WTC11 (cell line): ENCODE data around the gene ZNF782. TPM values are rescaled to one million over a fixed set of nuclear protein-coding genes. Genes with fewer than 3 reads are reported as not detected.

ENCODE experiments used
- ATAC-seq: fragments of 200-7000 bp; cut with Tn5 transposase; 2 replicates; pipeline ENCODE4 v1.10.0; 2021; ENCODE audit warnings: mild to moderate bottlenecking, moderate library complexity
- CTCF ChIA-PET: fragments of 300-600 bp; sonication (Branson Sonifier 250); formaldehyde crosslinking; loops from one replicate; lab custom pipeline; 2021; ENCODE audit warnings: antibody characterized with exemption; lab: Charles Lee
- POLR2A ChIA-PET: fragments of 350-600 bp; sonication (Branson Sonifier 250); formaldehyde crosslinking; loops from one replicate; lab custom pipeline; 2021; ENCODE audit warnings: antibody characterized with exemption; lab: Charles Lee
- DNase-seq: peaks from one replicate; pipeline ENCODE4 v3.0.0; 2021; ENCODE audit warnings: low spot score
- H3K27ac Mint-ChIP-seq: 2 replicates; pipeline ENCODE4 v1.8.0; 2021; ENCODE audit warnings: mixed read lengths
- H3K27me3 Mint-ChIP-seq: 2 replicates; pipeline ENCODE4 v1.8.0; 2021; ENCODE audit warnings: low read depth, mild to moderate bottlenecking, moderate library complexity, mixed read lengths
- H3K36me3 Mint-ChIP-seq: 2 replicates; pipeline ENCODE4 v1.8.0; 2021; ENCODE audit warnings: mixed read lengths
- H3K4me1 Mint-ChIP-seq: 2 replicates; pipeline ENCODE4 v1.8.0; 2022; ENCODE audit warnings: mixed read lengths
- H3K4me3 Mint-ChIP-seq: 2 replicates; pipeline ENCODE4 v1.8.0; 2021; ENCODE audit warnings: mild to moderate bottlenecking, moderate library complexity, mixed read lengths
- H3K9me3 Mint-ChIP-seq: 2 replicates; pipeline ENCODE4 v1.8.0; 2021; ENCODE audit warnings: mixed read lengths
- AFF4 ChIP-seq: sonication (generic); formaldehyde crosslinking; IDR thresholded peaks from 2 replicates; pipeline ENCODE4 v1.8.1; 2023; ENCODE audit warnings: mild to moderate bottlenecking, missing genetic modification reagents, borderline replicate concordance
- ATF1 ChIP-seq: sonication (generic); formaldehyde crosslinking; IDR thresholded peaks from 2 replicates; pipeline ENCODE4 v1.8.1; 2023; ENCODE audit warnings: mild to moderate bottlenecking, moderate library complexity, missing genetic modification reagents
- CREB1 ChIP-seq: sonication (generic); formaldehyde crosslinking; IDR thresholded peaks from 2 replicates; pipeline ENCODE4 v1.8.0; 2023; ENCODE audit warnings: mild to moderate bottlenecking, missing genetic modification reagents
- CTCF ChIP-seq: fragments of 200-600 bp; IDR thresholded peaks from 2 replicates; pipeline ENCODE4 v1.8.0; 2022; ENCODE audit warnings: antibody characterized with exemption
- ELF4 ChIP-seq: sonication (generic); formaldehyde crosslinking; IDR thresholded peaks from 2 replicates; pipeline ENCODE4 v1.8.1; 2022; ENCODE audit warnings: low read depth, mild to moderate bottlenecking, moderate library complexity, missing genetic modification reagents
- ESRRA ChIP-seq: sonication (generic); formaldehyde crosslinking; IDR thresholded peaks from 2 replicates; pipeline ENCODE4 v1.8.1; 2022; ENCODE audit warnings: mild to moderate bottlenecking, missing genetic modification reagents, borderline replicate concordance
- IRF1 ChIP-seq: sonication (generic); formaldehyde crosslinking; IDR thresholded peaks from 2 replicates; pipeline ENCODE4 v1.8.0; 2023; ENCODE audit warnings: missing genetic modification reagents
- JAZF1 ChIP-seq: fragments of 250-450 bp; sonication (Bioruptor Pico); IDR thresholded peaks from 2 replicates; pipeline ENCODE4 v1.9.0; 2021; ENCODE audit warnings: moderate library complexity, mild to moderate bottlenecking, inconsistent platforms
- MAX ChIP-seq: sonication (generic); formaldehyde crosslinking; IDR thresholded peaks from 2 replicates; pipeline ENCODE4 v1.8.0; 2022; ENCODE audit warnings: mild to moderate bottlenecking, missing genetic modification reagents
- MXD4 ChIP-seq: fragments of 250-450 bp; sonication (Bioruptor Pico); IDR thresholded peaks from 2 replicates; pipeline ENCODE4 v1.8.0; 2021; ENCODE audit warnings: mild to moderate bottlenecking, moderate library complexity, borderline replicate concordance
- NFATC4 ChIP-seq: fragments of 250-450 bp; sonication (Bioruptor Pico); IDR thresholded peaks from 2 replicates; pipeline ENCODE4 v1.9.0; 2021; ENCODE audit warnings: mild to moderate bottlenecking
- NR3C1 ChIP-seq: sonication (generic); formaldehyde crosslinking; conservative IDR thresholded peaks from 2 replicates; pipeline ENCODE4 v1.8.1; 2023; ENCODE audit warnings: low read depth, mild to moderate bottlenecking, missing genetic modification reagents
- OVOL2 ChIP-seq: fragments of 250-450 bp; sonication (Bioruptor Pico); IDR thresholded peaks from 2 replicates; pipeline ENCODE4 v1.9.0; 2021; ENCODE audit warnings: mild to moderate bottlenecking, borderline replicate concordance
- PRDM15 ChIP-seq: sonication (generic); formaldehyde crosslinking; IDR thresholded peaks from 2 replicates; pipeline ENCODE4 v1.8.0; 2022; ENCODE audit warnings: missing genetic modification reagents
- SMAD3 ChIP-seq: sonication (generic); formaldehyde crosslinking; IDR thresholded peaks from 2 replicates; pipeline ENCODE4 v1.8.0; 2022; ENCODE audit warnings: missing genetic modification reagents, mild to moderate bottlenecking, borderline replicate concordance
- ZBTB21 ChIP-seq: sonication (generic); formaldehyde crosslinking; IDR thresholded peaks from 2 replicates; pipeline ENCODE4 v1.8.1; 2023; ENCODE audit warnings: mild to moderate bottlenecking, missing genetic modification reagents, borderline replicate concordance
- ZMAT4 ChIP-seq: fragments of 250-450 bp; sonication (Bioruptor Pico); IDR thresholded peaks from 2 replicates; pipeline ENCODE4 v1.9.0; 2021; ENCODE audit warnings: mild to moderate bottlenecking
- ZNF219 ChIP-seq: sonication (generic); formaldehyde crosslinking; IDR thresholded peaks from 2 replicates; pipeline ENCODE4 v1.8.0; 2023; ENCODE audit warnings: missing genetic modification reagents, mild to moderate bottlenecking, borderline replicate concordance
- ZNF281 ChIP-seq: sonication (generic); formaldehyde crosslinking; IDR thresholded peaks from 2 replicates; pipeline ENCODE4 v1.8.0; 2023; ENCODE audit warnings: mild to moderate bottlenecking, missing genetic modification reagents
- ZNF416 ChIP-seq: fragments of 250-450 bp; sonication (Bioruptor Pico); IDR thresholded peaks from 2 replicates; pipeline ENCODE4 v1.9.0; 2021; ENCODE audit warnings: mild to moderate bottlenecking, inconsistent platforms
- total RNA-seq: library from RNA; stranded (reverse); gene quantifications from 3 replicates; pipeline ENCODE4 v1.2.3, GENCODE V29; 2021

Gene ZNF782
- total RNA-seq, 1 experiment from 2014 or later: 6.2 TPM

- DNase-seq: no peak
- no peaks in the 10 kb centered on the region for H3K27me3 Mint-ChIP-seq
- peaks cover 7% of the 10 kb centered on the region; the same call in 1 of the 2 replicates for H3K4me1 Mint-ChIP-seq
- POLR2A ChIA-PET: no interaction called here
- H3K36me3 Mint-ChIP-seq: peaks cover 26% of the 10 kb centered on the region
- TF ChIP-seq MXD4 (CRISPR knock-in tag) (no peak), IRF1 (no peak), ZBTB21 (CRISPR knock-in tag) (no peak), NR3C1 (CRISPR knock-in tag) (no peak), NFATC4 (CRISPR knock-in tag) (no peak), ATF1 (no peak)
- TF ChIP-seq, all 79 proteins: peak for 0
- Mint-ChIP-seq H3K4me3 (no peak overlapping the region), H3K27ac (no peak overlapping the region), H3K9me3 (peaks cover 19% of the 10 kb centered on the region)
- CTCF ChIA-PET: no interaction called here
- no peak for ATAC-seq
Observed at GRCh38 chr9:96844040-96844439, 10.3 kb downstream of the ZNF782 start.

- Mint-ChIP-seq H3K4me1 (no peaks in the 10 kb centered on the region), H3K4me3 (no peak overlapping the region), H3K27me3 (peaks cover 9% of the 10 kb centered on the region; the same call in 1 of the 2 replicates), H3K9me3 (peaks cover 83% of the 10 kb centered on the region), H3K27ac (no peak overlapping the region), H3K36me3 (peaks cover 87% of the 10 kb centered on the region)
- ChIA-PET POLR2A (no interaction called here), CTCF (no interaction called here)
- no peak for DNase-seq
- TF ChIP-seq SMAD3 (CRISPR knock-in tag): no peak
- no peak for TF ChIP-seq ELF4 (CRISPR knock-in tag)
- TF ChIP-seq ZNF416 (CRISPR knock-in tag): no peak
- TF ChIP-seq ZNF219: no peak
- no peak for TF ChIP-seq JAZF1 (CRISPR knock-in tag)
- no peak for TF ChIP-seq MAX
- no peak for TF ChIP-seq ESRRA (CRISPR knock-in tag)
- no peak for TF ChIP-seq AFF4 (CRISPR knock-in tag)
- no peak for TF ChIP-seq ZMAT4
- no peak for TF ChIP-seq CTCF
- no peak for TF ChIP-seq CREB1 (CRISPR knock-in tag)
- TF ChIP-seq, all 79 proteins: peak for 0
- no peak for ATAC-seq
Observed at GRCh38 chr9:96818533-96818932, 35.8 kb downstream of the ZNF782 start.

GRCh38 chr9:96817973-96818372 is 36.3 kb downstream of the ZNF782 start:
- no peak for DNase-seq
- ChIA-PET POLR2A (no interaction called here), CTCF (no interaction called here)
- no peak overlapping the region for H3K4me3 Mint-ChIP-seq
- no peaks in the 10 kb centered on the region for H3K4me1 Mint-ChIP-seq
- H3K27me3 Mint-ChIP-seq: peaks cover 9% of the 10 kb centered on the region; the same call in 1 of the 2 replicates
- no peak overlapping the region for H3K27ac Mint-ChIP-seq
- H3K36me3 Mint-ChIP-seq: peaks cover 82% of the 10 kb centered on the region
- H3K9me3 Mint-ChIP-seq: peaks cover 87% of the 10 kb centered on the region
- no peak for ATAC-seq
- TF ChIP-seq NR3C1 (CRISPR knock-in tag) (no peak), ZNF281 (CRISPR knock-in tag) (no peak), OVOL2 (CRISPR knock-in tag) (no peak), CREB1 (CRISPR knock-in tag) (no peak), PRDM15 (CRISPR knock-in tag) (no peak), MXD4 (CRISPR knock-in tag) (no peak)
